Immature natural killer cell (primary cell): ENCODE measurements around the gene UBE2Z. TPM values are rescaled to one million over a fixed set of nuclear protein-coding genes. Genes with fewer than 3 reads are reported as not detected.
"Not testable (repeated sequence)": the region's sequence is repeated elsewhere in the genome, so short reads cannot be mapped to it uniquely, and the experiment has no call there.

ENCODE experiments used
- DNase-seq, 3 donors: peaks; one replicate each; pipeline ENCODE4 v3.0.0; 2022; ENCODE audit warnings: mixed read lengths in 1 of 3
- H3K27ac Mint-ChIP-seq, 6 donors: one replicate each; pipeline ENCODE4 v1.8.0; 2020; ENCODE audit warnings: mixed read lengths in 6 of 6, mild to moderate bottlenecking in 5 of 6, inconsistent platforms in 4 of 6, moderate library complexity in 3 of 6
- H3K27me3 Mint-ChIP-seq, 3 donors: one replicate each; pipeline ENCODE4 v1.8.0; 2020 to 2021; ENCODE audit warnings: low read depth in 3 of 3, mild to moderate bottlenecking in 3 of 3, mixed read lengths in 3 of 3, moderate library complexity in 3 of 3, inconsistent platforms in 1 of 3
- H3K36me3 Mint-ChIP-seq, 3 donors: one replicate each; pipeline ENCODE4 v1.8.0; 2020; ENCODE audit warnings: mixed read lengths in 3 of 3, inconsistent platforms in 2 of 3, mild to moderate bottlenecking in 2 of 3
- H3K4me1 Mint-ChIP-seq, 2 donors: one replicate each; pipeline ENCODE4 v1.8.0; 2020; ENCODE audit warnings: inconsistent platforms in 2 of 2, mild to moderate bottlenecking in 2 of 2, mixed read lengths in 2 of 2, moderate library complexity in 1 of 2
- H3K4me3 Mint-ChIP-seq, 5 donors: one replicate each; pipeline ENCODE4 v1.8.0; 2020; ENCODE audit warnings: mild to moderate bottlenecking in 5 of 5, mixed read lengths in 5 of 5, inconsistent platforms in 3 of 5, moderate library complexity in 3 of 5
- H3K9me3 Mint-ChIP-seq, 6 donors: one replicate each; pipeline ENCODE4 v1.8.0; 2020; ENCODE audit warnings: mild to moderate bottlenecking in 6 of 6, mixed read lengths in 6 of 6, inconsistent platforms in 4 of 6, moderate library complexity in 3 of 6
- polyA plus RNA-seq, 3 donors: library from polyadenylated mRNA; unstranded; fragments of 300-500 nt; fragmentation: Illumina TruSeq; gene quantifications; one replicate each; pipeline ENCODE4 v1.2.3, GENCODE V29; 2021

Gene UBE2Z
- 10 to 100 TPM; 62.4 to 84.3 (median 65.3) TPM for polyA plus RNA-seq

DNA sequence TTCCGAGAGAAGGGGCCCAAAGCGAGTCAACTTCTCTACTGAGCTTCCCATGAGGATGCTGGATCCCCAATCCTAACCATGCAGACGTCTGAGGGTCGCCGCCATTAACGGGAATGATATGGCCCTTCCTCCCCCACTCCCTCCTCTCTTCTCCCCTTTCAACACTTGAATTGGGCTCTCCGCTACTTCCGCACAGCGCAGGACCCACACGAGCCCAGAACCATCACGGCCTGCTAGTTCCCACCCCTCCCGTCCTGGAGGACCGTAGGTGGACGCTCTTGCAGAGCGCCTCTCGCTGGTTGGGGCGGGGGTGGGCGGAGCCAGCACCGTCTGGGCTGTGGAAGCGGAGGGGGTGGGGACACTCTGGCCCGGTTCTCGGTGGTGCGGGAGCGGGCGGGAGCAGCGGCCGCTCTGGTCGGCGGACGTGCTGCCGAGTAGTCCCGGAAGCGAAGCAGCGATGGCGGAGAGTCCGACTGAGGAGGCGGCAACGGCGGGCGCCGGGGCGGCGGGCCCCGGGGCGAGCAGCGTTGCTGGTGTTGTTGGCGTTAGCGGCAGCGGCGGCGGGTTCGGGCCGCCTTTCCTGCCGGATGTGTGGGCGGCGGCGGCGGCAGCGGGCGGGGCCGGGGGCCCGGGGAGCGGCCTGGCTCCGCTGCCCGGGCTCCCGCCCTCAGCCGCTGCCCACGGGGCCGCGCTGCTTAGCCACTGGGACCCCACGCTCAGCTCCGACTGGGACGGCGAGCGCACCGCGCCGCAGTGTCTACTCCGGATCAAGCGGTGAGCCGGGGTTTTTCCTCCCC lies at the start of gene UBE2Z:
Gene UBE2Z (plus strand): TSS at position 361 of the 797 bp plus-strand sequence. CDS start 97 bp downstream, at position 458.
- DNase-seq, result peak; percentile 81 to 87 (median 86)
- Mint-ChIP-seq H3K27ac (peak within 1 kb of the TSS; percentile 94 to 99 (median 98)), H3K4me3 (peak within 1 kb of the TSS; percentile 94 to 98 (median 97)), H3K27me3 (peaks cover 4 to 6% (median 5%) of the 10 kb centered on the region in 3 donors), H3K4me1 (peaks cover 46 to 52% of the 10 kb centered on the region in 2 donors), H3K36me3 (peaks cover 0 to 10% (median 10%) of the 10 kb centered on the region in 3 donors), H3K9me3 (no peaks in the 10 kb centered on the region)

DNA sequence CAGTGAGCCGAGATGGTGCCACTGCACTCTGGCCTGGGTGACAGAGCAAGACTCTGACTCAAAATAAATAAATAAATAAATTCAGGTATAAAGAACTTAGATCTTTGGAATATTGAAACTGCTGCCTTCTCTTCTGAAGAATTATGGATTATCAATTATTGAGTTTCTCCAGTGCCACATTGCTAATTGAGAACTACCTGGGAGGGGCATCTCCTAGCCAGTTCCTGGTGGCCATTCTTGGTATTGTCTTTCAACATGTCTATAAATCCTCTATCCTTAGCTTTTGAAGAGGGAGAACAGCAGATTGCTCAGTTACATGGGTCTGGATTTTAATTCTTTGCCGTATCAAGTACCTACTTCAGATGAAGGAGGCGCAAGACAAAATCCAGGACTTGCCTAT lies 48.2 kb upstream of the UBE2Z start:
- Mint-ChIP-seq H3K4me3 (no peak overlapping the region), H3K9me3 (no peaks in the 10 kb centered on the region), H3K27me3 (no peaks in the 10 kb centered on the region), H3K4me1 (no peaks in the 10 kb centered on the region), H3K27ac (no peak overlapping the region), H3K36me3 (peaks cover 29 to 63% (median 43%) of the 10 kb centered on the region in 3 donors)
- DNase-seq, result no peak

DNA sequence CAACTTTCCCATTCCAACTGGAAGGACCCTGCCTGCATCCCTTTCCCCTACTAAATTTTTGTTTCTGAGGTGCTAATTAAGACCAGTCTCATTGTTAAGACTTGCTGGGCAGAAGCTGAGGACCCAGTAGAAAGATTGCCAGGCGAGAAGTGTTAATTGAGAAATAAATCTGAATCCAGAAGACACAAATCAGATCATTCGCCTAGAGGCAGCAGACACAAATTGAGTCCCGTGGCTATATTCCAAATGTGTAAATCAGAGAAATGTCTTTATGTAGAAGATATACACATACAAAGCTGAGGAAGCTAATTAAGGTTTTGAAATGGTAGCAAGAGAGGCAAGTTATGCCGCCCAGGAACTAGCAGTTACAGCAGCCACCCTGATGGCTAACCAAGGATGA lies 47.8 kb upstream of the UBE2Z start:
- H3K4me1 Mint-ChIP-seq, result no peaks in the 10 kb centered on the region
- DNase-seq, result no peak
- no peak overlapping the region for H3K4me3 Mint-ChIP-seq
- no peaks in the 10 kb centered on the region for H3K9me3 Mint-ChIP-seq
- peaks cover 26 to 60% (median 42%) of the 10 kb centered on the region in 3 donors for H3K36me3 Mint-ChIP-seq
- H3K27ac Mint-ChIP-seq, result peak overlapping the region in 1 of 6 donors; percentile 36
- no peaks in the 10 kb centered on the region for H3K27me3 Mint-ChIP-seq

DNA sequence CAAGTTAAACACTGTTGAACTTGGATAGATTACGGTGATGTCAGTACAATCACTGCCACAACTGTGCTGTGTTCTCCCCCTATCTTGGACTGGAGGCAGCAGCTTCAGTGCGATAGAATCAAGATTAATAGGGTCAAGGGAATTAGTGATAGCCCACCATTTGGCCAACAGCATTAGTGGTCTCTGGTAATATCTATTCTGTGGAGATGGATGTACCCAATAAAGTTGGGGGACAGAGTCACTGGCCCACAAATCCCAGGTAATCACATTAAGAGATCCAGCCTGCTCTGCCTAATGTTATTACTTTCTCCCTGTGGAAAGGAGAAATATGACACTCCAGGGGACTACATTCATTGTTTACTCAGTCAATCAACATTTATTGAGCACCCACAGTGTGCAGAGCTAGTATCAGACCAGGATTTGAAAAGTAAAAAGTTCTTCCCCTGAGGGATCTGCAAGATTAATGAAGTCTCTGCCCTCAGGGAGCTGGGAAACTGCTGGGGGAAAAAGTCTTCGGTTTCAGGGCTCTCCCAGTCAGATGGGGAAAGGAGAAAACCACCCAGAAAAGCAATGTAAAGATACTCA lies 39.2 kb upstream of the UBE2Z start:
- Mint-ChIP-seq H3K4me1 (peaks cover 0 to 3% of the 10 kb centered on the region in 2 donors), H3K27ac (no peak overlapping the region)

DNA sequence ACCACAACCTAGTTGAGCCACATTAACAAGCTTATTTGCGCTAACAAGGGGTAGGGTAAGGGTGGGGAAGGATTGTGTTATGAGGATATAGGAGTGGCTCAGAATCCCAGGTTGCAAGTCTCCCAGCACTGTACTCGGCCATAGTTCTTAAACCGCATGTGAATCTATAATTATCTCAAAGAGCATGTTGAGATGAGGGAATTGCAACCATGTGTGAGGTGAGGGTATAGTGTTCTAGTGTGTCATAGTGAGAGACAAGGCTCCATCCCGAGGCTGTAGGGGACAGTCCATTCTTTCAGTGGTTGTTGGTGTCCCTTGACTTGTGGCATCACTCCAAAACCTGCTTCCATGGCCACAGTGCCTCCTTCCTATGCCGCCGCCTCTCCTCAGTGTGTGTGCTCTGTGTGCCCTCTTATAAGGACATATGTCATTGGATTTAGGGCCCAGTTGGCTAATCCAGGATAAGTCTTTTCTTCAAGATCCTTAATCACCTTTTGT lies 38.3 kb upstream of the UBE2Z start:
- H3K4me3 Mint-ChIP-seq, result no peak overlapping the region
- no peaks in the 10 kb centered on the region for H3K27me3 Mint-ChIP-seq
- peaks cover 0 to 3% of the 10 kb centered on the region in 2 donors for H3K4me1 Mint-ChIP-seq
- no peak overlapping the region for H3K27ac Mint-ChIP-seq
- no peaks in the 10 kb centered on the region for H3K9me3 Mint-ChIP-seq
- H3K36me3 Mint-ChIP-seq, result peaks cover 8 to 10% (median 9%) of the 10 kb centered on the region in 3 donors
- DNase-seq, result no peak

More for the DNA sequence above, 39.2 kb upstream of the UBE2Z start:
- Mint-ChIP-seq H3K36me3 (peaks cover 9 to 18% (median 13%) of the 10 kb centered on the region in 3 donors), H3K4me3 (no peak overlapping the region), H3K27me3 (no peaks in the 10 kb centered on the region), H3K9me3 (no peaks in the 10 kb centered on the region)
- DNase-seq, result no peak

DNA sequence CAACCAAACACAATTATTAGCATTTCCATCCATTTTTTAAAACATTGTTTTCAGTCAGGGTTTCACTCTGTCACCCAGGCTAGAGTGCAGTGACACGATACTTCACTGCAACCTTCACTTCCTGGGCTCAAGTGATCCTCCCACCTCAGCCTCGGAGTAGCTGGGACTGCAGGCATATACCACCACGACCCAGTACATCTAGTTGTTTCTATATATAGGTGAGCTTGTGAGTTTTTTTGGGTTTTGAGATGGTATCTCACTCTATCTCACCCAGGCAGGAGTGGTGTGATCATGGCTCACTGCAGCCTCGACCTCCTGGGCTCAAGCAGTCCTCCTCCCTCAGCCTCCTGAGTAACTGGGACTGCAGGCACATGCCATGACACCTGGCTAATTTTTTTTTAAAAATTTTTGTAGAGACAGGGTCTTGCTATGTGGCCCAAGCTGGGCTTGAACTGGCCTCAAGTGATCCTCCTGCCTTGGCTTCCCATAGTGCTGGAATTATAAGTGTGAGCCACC lies 37.1 kb upstream of the UBE2Z start:
- Mint-ChIP-seq H3K4me1 (peaks cover 0 to 3% of the 10 kb centered on the region in 2 donors), H3K36me3 (peaks cover 2 to 4% (median 3%) of the 10 kb centered on the region in 3 donors), H3K4me3 (no peak overlapping the region), H3K9me3 (no peaks in the 10 kb centered on the region), H3K27ac (no peak overlapping the region), H3K27me3 (no peaks in the 10 kb centered on the region)
- DNase-seq, result no peak

DNA sequence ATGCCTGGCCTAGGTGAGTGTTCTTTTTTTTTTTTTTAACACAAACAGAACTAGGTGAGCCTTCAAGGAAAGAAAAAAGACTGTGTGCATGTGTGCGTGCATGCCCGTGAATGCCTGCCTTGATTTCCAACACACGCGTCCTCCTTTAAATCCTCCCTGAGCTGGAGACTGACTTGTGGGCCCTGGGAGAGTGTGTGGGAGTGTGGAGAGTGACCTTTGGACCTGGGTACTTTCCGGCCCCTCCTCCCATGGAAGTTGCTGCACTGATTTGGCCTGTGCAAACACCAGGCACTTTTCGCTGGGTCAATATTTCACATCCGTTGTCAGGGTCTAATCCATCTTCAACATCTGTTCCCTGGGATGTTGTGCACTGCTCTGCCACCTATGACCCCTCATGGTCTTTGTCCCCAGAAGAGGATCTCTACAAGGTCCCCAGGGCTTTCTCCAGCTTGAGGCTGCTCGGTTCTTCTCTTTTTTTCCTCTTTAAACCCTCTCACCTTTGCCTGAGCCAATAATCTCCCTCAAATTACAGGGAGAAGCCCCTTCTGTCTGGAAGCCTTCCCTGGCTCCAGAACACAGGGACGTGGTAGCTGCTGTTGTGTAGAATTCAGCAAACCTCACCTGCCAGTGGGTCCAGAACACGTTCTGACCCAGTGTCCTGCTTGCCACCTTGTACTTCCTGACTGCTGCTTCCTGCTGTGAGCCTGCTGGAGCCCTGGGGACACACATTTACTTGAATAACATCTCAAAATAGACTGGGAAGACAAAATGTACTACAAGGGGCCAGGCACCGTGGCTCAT lies 36.5 kb upstream of the UBE2Z start:
- no peaks in the 10 kb centered on the region for H3K27me3 Mint-ChIP-seq
- no peaks in the 10 kb centered on the region for H3K36me3 Mint-ChIP-seq
- H3K4me3 Mint-ChIP-seq, result no peak overlapping the region
- H3K9me3 Mint-ChIP-seq, result no peaks in the 10 kb centered on the region
- peaks cover 0 to 3% of the 10 kb centered on the region in 2 donors for H3K4me1 Mint-ChIP-seq
- H3K27ac Mint-ChIP-seq, result no peak overlapping the region
- DNase-seq, result no peak

DNA sequence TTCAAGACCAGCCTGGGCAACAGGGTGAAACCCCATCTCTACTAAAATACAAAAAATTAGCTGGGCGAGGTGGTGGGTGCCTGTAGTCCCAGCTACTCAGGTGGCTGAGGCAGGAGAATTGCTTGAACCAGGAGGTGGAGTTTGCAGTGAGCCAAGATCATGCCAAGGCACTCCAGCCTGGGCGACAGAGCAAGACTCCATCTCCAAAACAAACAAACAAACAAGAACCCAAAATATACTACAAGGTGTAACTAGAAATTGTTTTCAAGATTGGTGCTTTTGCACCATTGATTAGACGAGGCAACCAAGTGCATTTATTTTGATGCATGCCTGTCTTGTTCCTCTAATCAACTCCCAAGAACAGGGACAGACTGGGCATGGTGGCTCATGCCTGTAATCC lies 35.8 kb upstream of the UBE2Z start:
- not testable (repeated sequence) for DNase-seq, H3K9me3 Mint-ChIP-seq, H3K4me3 Mint-ChIP-seq, H3K4me1 Mint-ChIP-seq, H3K36me3 Mint-ChIP-seq, H3K27ac Mint-ChIP-seq, H3K27me3 Mint-ChIP-seq

DNA sequence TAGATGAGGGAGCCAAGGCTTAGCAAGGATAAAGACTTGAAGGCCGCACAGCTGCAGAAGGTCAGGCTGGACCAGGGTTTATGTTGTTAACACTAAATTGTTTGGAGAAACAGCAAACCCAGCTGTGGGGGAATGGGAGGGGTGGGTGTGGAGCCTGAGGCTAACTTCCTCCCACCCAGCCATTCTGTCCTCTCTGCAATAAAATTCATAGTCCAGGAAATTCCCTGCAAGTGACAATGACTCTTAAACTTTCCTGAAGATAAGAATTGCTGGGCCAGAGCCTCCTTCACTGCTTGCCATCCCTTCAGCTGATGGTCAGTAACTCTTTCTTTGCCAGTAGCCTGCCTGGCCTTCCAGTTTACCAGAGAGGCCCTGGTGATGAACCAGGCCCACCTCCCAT lies 35.0 kb upstream of the UBE2Z start:
- Mint-ChIP-seq H3K36me3 (no peaks in the 10 kb centered on the region), H3K4me3 (no peak overlapping the region), H3K27ac (no peak overlapping the region), H3K9me3 (no peaks in the 10 kb centered on the region), H3K27me3 (no peaks in the 10 kb centered on the region), H3K4me1 (peaks cover 0 to 3% of the 10 kb centered on the region in 2 donors)
- no peak for DNase-seq

DNA sequence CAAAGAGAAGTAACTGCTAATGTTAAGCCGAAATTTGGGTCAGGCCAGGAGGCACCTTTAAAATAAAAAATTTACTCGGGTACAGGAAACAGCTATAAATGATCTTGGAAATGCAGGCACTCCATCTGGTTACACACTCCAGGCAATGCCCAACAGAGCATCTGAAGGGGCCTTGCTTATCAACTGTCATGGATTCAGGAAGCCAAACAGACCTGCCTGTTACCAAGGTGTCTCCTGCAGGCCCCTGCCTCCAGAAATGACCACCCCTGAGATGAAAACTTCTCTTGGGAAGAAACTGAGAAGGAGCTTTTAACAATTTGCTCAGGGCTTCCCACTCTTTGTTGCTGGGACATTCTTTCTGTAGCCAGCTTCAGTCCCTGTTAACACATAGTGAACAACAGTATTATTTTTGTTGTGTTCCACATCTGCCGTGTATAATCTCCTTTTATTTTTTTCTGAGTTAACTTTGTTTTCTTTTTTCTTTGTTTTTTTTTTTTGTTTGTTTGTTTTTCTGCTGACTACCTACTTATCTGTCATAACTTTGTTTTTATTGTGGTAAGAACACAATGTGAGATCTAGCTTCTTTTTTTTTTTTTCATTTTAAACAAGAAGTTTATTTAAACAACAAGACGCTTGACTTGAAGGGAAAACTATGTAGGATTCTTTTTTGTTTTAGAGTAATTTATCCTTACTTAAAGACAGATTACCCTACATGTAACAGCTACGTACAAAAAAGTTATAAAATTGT lies 34.3 kb upstream of the UBE2Z start:
- no peaks in the 10 kb centered on the region for H3K9me3 Mint-ChIP-seq
- no peak for DNase-seq
- no peaks in the 10 kb centered on the region for H3K36me3 Mint-ChIP-seq
- H3K27me3 Mint-ChIP-seq, result no peaks in the 10 kb centered on the region
- peaks cover 0 to 3% of the 10 kb centered on the region in 2 donors for H3K4me1 Mint-ChIP-seq
- H3K4me3 Mint-ChIP-seq, result no peak overlapping the region
- peak overlapping the region in 1 of 6 donors; percentile 10 for H3K27ac Mint-ChIP-seq

DNA sequence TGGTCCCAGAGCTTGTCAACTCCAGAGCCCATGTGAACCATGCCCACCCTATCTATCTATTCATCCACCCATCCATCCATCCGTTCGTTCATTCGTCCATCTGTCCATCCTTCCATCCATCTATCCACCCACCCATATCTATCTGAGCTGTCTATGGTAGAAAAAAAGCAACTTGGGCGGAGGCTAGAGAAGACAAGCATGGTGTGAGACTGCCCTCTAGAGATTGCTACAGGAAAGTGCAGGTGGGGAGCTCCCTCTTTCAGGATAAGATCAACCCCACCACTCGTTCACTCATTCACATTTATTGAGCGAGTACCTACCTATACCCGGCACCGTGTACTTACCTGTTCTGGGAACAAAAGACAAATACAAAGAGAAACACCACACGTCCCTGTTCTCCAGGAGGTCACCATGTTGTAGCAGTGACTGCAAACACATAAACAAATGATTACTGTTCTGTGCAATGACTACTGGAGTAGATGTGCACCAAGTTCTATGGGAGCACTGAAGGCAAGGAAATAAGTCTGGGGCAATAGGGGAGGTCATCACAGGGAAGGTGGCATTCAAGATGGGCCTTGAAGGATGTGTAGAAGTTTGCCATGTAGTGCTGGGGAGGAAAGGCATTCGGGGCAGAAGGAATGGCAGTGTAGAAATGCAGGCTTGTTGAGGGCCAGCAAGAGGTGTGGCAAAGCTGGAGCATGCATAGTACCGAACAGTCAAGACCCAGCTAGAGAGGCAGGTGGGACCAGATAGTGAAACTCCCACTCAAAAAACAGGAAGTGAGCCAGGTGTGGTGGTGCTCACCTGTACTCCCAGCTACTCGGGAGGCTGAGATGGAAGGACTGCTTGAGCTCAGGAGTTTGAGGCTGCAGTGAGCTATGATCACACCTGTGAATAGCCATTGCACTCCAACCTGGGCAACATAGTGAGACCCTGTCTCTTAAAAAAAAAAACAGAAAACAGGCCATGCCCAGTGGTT lies 29.0 kb upstream of the UBE2Z start:
- Mint-ChIP-seq H3K4me3 (no peak overlapping the region), H3K9me3 (no peaks in the 10 kb centered on the region), H3K27ac (no peak overlapping the region), H3K36me3 (no peaks in the 10 kb centered on the region), H3K4me1 (peaks cover 1 to 9% of the 10 kb centered on the region in 2 donors), H3K27me3 (peaks cover 0 to 5% (median 2%) of the 10 kb centered on the region in 3 donors)
- DNase-seq, result peak; percentile 60 to 72 (median 66)

DNA sequence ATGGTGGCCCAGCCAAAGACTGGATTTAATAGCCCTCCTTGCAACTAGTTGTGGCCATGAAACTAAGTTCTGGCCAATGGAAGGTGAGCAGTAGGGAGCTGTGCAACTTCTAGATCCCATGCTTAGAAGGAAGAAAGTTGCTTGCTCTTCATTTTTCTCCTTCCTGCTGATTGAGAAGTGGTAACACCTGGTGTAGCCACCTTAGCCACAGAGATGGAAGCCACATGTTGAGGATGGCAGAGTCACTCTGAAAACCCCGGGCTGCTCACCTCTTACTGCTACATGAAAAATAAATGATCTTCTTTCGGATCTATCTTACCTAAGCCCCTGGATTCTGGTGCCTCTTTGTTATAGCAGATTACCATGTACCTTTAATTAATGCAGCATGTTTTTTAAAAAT lies 25.9 kb upstream of the UBE2Z start:
- H3K4me3 Mint-ChIP-seq, result no peak overlapping the region
- H3K27ac Mint-ChIP-seq, result no peak overlapping the region
- H3K27me3 Mint-ChIP-seq, result peaks cover 0 to 5% (median 2%) of the 10 kb centered on the region in 3 donors
- peaks cover 3 to 16% of the 10 kb centered on the region in 2 donors for H3K4me1 Mint-ChIP-seq
- DNase-seq, result peak in 1 of 3 donors; percentile 19
- H3K9me3 Mint-ChIP-seq, result no peaks in the 10 kb centered on the region
- H3K36me3 Mint-ChIP-seq, result no peaks in the 10 kb centered on the region
